Retinal pigment epithelial cell (primary cell): Measurements from ENCODE around the gene CFAP46.
"Not testable (repeated sequence)": the region's sequence is repeated elsewhere in the genome, so short reads cannot be mapped to it uniquely, and the experiment has no call there.

Experiments
- DNase-seq: peaks from one replicate; pipeline ENCODE4 v3.0.0-alpha.2; 2010; ENCODE audit warnings: low read depth
- H3K4me3 ChIP-seq: 2 replicates; pipeline ENCODE4 v1.5.1; 2011; ENCODE audit warnings: mild to moderate bottlenecking, low read length, control low read depth, moderate library complexity
- TF ChIP-seq, protein P1 (sequence below): conservative IDR thresholded peaks from 2 replicates; pipeline ENCODE4 v1.5.1; 2011; ENCODE audit warnings: low read depth, low read length, control low read depth, inconsistent platforms

CFAP46 gene

DNA sequence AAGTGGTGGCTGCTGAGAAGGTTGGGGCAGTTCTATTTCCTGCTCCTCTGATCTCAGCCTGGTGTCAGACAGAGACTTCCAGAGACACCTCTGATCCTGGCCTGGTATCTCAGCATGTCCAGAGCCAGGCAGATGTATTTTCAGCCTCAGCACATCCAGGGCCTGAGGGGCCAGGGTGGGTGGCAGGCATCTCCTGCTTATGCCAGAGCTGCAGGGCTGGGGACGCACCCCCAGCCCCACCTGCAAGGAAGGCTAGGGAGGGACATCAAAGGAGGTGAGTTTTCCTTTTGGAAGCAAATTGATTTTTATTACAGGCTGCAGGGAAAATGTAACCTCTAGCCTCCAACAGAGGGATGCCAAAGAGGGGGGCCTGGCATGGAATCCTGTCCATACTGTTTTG lies 36.7 kb downstream of the CFAP46 start:
- TF ChIP-seq, protein P1, sequence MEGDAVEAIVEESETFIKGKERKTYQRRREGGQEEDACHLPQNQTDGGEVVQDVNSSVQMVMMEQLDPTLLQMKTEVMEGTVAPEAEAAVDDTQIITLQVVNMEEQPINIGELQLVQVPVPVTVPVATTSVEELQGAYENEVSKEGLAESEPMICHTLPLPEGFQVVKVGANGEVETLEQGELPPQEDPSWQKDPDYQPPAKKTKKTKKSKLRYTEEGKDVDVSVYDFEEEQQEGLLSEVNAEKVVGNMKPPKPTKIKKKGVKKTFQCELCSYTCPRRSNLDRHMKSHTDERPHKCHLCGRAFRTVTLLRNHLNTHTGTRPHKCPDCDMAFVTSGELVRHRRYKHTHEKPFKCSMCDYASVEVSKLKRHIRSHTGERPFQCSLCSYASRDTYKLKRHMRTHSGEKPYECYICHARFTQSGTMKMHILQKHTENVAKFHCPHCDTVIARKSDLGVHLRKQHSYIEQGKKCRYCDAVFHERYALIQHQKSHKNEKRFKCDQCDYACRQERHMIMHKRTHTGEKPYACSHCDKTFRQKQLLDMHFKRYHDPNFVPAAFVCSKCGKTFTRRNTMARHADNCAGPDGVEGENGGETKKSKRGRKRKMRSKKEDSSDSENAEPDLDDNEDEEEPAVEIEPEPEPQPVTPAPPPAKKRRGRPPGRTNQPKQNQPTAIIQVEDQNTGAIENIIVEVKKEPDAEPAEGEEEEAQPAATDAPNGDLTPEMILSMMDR, result no peak
- H3K4me3 ChIP-seq, result no peak overlapping the region
- DNase-seq, result no peak

DNA sequence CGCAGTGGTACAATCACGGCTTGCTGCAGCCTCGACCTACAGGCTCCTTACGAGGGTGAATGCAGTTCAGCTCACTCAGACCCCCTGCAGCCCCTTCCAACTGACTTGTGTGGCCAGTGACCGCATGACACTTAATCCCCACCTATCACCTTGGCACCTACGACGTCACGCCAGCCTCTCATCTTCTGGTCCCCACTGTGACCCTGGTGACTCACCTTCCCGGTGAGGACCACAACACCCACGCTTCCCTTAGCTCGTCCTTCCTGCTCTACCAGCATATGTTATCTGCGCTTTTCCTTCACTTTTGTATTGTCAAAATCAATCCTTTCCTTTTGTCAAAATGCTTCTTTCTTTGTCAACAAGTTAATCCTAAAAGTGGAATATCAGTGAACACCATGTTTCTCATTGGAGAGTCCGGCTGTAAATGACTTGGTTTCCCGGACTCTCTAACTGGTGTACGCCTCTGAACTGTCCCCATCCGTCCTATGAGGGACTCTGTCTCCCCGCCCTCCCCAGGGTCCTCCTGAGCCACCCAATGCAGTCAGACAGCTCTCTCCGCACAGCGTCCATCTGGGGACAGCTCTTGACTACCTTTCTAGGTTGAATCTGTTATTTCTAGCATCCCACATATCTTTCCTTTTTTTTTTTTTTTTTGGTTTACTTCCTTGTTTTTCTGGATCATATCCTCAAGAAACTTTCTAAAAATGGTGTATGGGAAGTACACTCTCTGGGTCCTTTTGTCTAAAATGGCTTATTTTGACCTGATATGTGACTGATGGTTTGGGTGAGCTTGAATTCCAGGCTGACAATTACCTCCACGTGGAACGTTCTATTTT lies 37.3 kb downstream of the CFAP46 start:
- no peak for DNase-seq
- TF ChIP-seq, protein P1, result no peak
- no peak overlapping the region for H3K4me3 ChIP-seq

DNA sequence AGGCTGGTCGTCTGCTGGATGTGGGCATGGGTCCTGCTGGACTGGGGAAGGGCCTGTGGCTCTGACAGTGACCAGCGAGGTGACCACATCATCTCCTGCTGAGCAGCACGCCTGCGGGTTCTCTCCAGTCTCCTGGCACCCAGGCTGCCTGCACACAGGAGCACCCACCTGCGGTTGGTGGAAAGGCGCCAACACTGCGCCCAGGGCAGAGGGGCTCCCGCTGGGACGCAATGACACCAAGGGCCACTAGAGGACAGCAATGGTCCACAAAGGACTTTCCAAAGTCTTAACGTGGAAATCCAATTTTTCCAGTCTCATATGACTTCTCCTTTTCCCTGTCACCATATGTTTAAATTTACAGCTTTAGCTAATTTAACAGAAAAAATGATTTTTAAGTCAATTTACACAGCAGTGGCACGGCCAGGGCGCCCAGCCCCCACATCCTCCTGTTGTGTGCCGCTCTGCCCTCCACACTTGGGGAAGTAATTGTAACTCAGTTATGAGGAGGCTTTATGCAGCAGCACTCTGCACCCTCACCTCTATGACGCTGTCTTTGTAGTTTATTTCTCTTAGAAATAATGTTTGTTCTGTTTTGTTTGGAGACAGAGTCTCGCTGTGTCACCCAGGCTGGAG lies 38.1 kb downstream of the CFAP46 start:
- no peak overlapping the region for H3K4me3 ChIP-seq
- TF ChIP-seq, protein P1, result peak; percentile 94
- no peak for DNase-seq

DNA sequence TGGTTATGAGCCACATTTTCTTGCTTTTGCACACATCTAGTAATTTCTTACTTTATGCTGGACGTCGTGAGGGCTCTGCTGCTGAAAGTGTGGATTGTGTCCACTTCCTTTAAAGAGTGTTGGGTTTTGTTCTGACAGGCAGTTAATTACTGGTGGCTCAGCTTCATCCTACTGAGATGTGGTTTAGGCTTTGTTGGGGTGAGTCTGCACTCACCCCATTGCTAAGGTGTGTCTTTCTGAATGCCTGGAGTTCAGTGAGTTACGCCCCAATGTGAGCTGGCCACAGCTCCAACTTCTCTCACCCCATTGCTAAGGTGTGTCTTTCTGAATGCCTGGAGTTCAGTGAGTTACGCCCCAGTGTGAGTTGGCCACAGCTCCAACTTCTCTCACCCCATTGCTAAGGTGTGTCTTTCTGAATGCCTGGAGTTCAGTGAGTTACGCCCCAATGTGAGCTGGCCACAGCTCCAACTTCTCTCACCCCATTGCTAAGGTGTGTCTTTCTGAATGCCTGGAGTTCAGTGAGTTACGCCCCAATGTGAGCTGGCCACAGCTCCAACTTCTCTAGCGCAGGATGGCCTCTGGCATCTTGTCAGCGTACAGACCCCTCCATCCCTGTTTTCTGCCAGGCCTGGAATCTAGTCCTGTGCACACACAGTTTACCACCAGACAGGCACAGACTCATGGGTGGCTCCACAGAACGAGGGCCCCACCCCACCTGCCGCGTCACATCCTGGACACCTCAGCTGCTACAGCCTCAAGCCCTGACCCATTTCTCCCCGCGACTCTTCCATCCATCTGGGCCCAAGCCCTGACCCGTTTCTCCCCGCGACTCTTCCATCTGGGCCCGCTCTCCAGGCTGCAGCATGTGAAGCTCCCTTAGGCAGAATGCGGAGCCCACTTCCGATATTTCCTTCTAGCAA lies 39.5 kb downstream of the CFAP46 start:
- not testable (repeated sequence) for H3K4me3 ChIP-seq

DNA sequence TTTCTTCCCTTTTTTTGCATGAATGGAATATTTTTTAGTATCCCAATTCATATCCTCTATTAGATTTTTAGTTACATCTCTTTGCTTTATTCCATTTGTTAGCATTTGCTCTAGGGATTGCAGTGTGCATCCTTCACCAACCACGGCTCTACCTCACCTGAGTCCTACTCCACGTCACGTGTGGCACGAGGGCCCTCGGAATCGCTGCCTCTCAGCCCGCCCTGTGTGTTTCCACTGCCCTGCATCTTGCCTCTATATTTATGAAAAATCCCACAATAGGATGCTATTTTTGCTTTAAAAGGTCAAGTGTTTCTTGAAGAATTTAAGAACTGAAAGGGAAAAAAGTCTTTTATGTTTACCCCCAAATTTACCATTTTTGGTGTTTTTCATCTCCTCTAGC lies 41.0 kb downstream of the CFAP46 start:
- TF ChIP-seq, protein P1, result no peak
- DNase-seq, result no peak
- H3K4me3 ChIP-seq, result no peak overlapping the region

More for the DNA sequence above, 39.5 kb downstream of the CFAP46 start:
- not testable (repeated sequence) for DNase-seq

DNA sequence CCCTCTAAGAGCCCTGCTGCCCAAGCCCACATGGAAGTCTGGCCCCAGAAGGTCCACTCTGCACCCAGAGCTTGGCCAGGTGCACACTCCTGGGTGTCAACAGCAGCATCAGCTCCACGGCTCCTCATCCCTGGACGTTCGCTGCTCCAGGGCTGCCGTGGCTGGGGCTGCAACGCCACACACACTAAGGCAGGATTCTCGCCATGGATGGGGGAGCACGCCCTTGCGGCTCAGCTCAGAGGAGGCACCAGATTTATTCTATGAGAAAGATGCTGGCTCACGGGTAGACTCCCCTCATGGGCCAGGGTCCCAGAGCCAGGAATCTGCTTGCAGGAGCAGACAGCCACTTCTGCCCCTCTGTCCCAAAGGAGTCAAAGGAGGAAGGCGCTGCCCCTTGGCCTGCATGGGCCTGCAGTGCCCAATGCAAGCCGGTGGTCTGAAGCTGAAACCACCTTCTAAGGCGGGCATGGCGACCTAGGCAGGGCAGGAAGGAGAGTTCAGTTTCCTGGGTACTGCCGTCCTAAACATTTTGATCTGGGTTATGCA lies 42.1 kb downstream of the CFAP46 start:
- no peak overlapping the region for H3K4me3 ChIP-seq
- DNase-seq, result no peak
- TF ChIP-seq, protein P1, result no peak

DNA sequence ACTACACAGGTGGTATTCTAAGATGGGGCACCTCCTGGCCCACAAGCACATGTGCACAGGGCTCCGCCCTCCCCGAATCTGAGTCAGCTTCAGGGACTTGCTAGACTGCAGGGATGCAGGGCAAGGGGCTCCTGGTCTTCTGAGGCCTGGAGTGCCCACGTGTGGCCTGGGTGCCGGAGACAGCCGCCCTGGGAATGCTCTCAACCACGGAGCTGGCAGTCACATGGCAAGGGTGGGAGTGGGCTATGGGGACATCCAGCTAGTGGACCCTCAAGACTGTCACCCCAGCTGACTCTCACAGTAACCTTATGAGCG lies 42.7 kb downstream of the CFAP46 start:
- H3K4me3 ChIP-seq, result no peak overlapping the region
- no peak for DNase-seq
- TF ChIP-seq, protein P1, result no peak
